ENCODE data around the gene C1QTNF7.

C1QTNF7 gene

DNA sequence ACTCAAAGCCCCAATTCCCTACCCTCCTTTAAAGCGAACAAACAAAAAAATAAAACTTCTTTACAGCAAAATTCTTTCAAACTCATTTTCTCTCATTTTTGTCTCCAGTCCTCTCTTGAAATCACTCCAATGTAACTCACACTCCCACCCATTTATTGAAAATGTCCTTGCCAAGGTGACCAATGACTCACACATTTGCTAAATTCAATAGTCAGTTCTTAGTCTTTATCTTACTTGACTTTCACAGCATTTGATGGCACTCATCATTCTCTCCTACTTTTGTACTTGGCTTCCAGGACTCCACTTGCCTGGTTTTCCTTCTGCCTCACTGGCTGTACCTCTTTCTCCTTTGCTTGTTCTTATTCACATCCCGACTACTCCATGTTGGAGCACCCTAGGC is 61.7 kb downstream of the C1QTNF7 start:
- no peak overlapping the region for H3K4me3 ChIP-seq (ENCODE audit: low read length, poor library complexity, severe bottlenecking)
- no peaks in the 10 kb centered on the region for H4K20me1 ChIP-seq (ENCODE audit: insufficient read depth, low read length, poor library complexity, severe bottlenecking)
- H3K27me3 ChIP-seq (ENCODE audit: insufficient read depth, low read length, poor library complexity, severe bottlenecking) = no peaks in the 10 kb centered on the region
- H3K4me1 ChIP-seq (ENCODE audit: insufficient read depth, low read length, poor library complexity, severe bottlenecking) = no peaks in the 10 kb centered on the region
- no peaks in the 10 kb centered on the region for H3K9me2 ChIP-seq (replicated peaks; ENCODE audit: low read depth, low read length)
- H3K9me3 ChIP-seq (ENCODE audit: insufficient read depth, low read depth, low read length) = no peaks in the 10 kb centered on the region
- no peak overlapping the region for H3K4me2 ChIP-seq (ENCODE audit: low read depth, low read length, poor library complexity, severe bottlenecking)
- no peak overlapping the region for H2AFZ ChIP-seq (ENCODE audit: low read length)
- no peak overlapping the region for H3K9ac ChIP-seq (ENCODE audit: low read depth, low read length, poor library complexity, severe bottlenecking)
- H3K36me3 ChIP-seq (ENCODE audit: insufficient read depth, low read length) = no peaks in the 10 kb centered on the region
- no peaks in the 10 kb centered on the region for H3F3A ChIP-seq (ENCODE audit: low read depth)
- TF ChIP-seq, protein P1, sequence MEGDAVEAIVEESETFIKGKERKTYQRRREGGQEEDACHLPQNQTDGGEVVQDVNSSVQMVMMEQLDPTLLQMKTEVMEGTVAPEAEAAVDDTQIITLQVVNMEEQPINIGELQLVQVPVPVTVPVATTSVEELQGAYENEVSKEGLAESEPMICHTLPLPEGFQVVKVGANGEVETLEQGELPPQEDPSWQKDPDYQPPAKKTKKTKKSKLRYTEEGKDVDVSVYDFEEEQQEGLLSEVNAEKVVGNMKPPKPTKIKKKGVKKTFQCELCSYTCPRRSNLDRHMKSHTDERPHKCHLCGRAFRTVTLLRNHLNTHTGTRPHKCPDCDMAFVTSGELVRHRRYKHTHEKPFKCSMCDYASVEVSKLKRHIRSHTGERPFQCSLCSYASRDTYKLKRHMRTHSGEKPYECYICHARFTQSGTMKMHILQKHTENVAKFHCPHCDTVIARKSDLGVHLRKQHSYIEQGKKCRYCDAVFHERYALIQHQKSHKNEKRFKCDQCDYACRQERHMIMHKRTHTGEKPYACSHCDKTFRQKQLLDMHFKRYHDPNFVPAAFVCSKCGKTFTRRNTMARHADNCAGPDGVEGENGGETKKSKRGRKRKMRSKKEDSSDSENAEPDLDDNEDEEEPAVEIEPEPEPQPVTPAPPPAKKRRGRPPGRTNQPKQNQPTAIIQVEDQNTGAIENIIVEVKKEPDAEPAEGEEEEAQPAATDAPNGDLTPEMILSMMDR (conservative IDR thresholded peaks at IDR 0.05; ENCODE audit: low read length) = no peak
- no peak for TF ChIP-seq EZH2phosphoT487 (IDR thresholded peaks at IDR 0.05; ENCODE audit: borderline replicate concordance)
- H3K79me2 ChIP-seq (ENCODE audit: insufficient read depth, low read length) = no peaks in the 10 kb centered on the region

DNA sequence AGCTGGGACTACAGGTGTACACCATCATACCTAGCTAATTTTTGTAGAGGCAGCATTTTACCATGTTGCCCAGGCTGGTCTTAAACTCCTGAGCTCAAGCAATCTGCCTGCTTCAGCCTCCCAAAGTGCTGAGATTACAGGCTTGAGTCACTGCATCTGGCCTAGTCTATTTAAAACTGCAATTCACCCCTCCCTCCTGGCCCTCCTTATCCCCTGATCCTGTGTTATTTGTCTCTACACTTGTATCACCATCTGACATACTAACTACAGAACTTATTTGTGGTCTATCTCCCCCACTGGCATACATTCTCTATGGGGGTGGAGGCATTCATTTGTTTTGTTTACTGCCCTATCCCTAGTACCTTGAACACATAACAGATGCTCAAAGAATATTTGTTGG is 65.6 kb downstream of the C1QTNF7 start:
- H3K4me2 ChIP-seq (ENCODE audit: low read depth, low read length, poor library complexity, severe bottlenecking) = no peak overlapping the region
- no peaks in the 10 kb centered on the region for H3K4me1 ChIP-seq (ENCODE audit: insufficient read depth, low read length, poor library complexity, severe bottlenecking)

DNA sequence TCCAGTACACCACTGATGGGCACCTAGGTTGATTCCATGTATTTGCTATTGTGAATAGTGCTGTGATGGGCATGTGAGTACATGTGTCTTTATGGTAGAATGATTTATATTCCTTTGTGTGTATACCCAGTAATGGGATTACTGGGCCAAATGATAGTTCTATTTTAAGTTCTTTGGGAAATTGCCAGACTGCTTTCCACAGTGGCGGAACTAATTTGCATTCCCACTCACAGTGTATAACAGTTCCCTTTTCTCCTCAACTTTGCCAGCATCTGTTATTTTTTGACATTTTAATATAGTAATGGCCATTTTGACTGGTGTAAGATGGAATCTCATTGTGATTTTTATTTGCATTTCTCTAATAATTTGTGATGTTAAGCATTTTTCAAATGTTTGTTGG is 67.8 kb downstream of the C1QTNF7 start:
- Histone ChIP-seq H3K4me3 (ENCODE audit: low read length, poor library complexity, severe bottlenecking) (no peak overlapping the region), H2AFZ (ENCODE audit: low read length) (no peak overlapping the region), H3F3A (ENCODE audit: low read depth) (no peaks in the 10 kb centered on the region), H3K9me3 (ENCODE audit: insufficient read depth, low read depth, low read length) (no peaks in the 10 kb centered on the region), H3K36me3 (ENCODE audit: insufficient read depth, low read length) (no peaks in the 10 kb centered on the region), H3K27me3 (ENCODE audit: insufficient read depth, low read length, poor library complexity, severe bottlenecking) (no peaks in the 10 kb centered on the region), H3K79me2 (ENCODE audit: insufficient read depth, low read length) (no peaks in the 10 kb centered on the region), H3K9ac (ENCODE audit: low read depth, low read length, poor library complexity, severe bottlenecking) (no peak overlapping the region), H4K20me1 (ENCODE audit: insufficient read depth, low read length, poor library complexity, severe bottlenecking) (no peaks in the 10 kb centered on the region), H3K9me2 (replicated peaks; ENCODE audit: low read depth, low read length) (no peaks in the 10 kb centered on the region), H3K4me2 (ENCODE audit: low read depth, low read length, poor library complexity, severe bottlenecking) (no peak overlapping the region), H3K4me1 (ENCODE audit: insufficient read depth, low read length, poor library complexity, severe bottlenecking) (no peaks in the 10 kb centered on the region)
- TF ChIP-seq EZH2phosphoT487 (IDR thresholded peaks at IDR 0.05; ENCODE audit: borderline replicate concordance) = no peak
- TF ChIP-seq, protein P1 (conservative IDR thresholded peaks at IDR 0.05; ENCODE audit: low read length) = no peak

More for the DNA sequence above, 65.6 kb downstream of the C1QTNF7 start:
- Histone ChIP-seq H3K27me3 (ENCODE audit: insufficient read depth, low read length, poor library complexity, severe bottlenecking) (no peaks in the 10 kb centered on the region), H3K9me2 (replicated peaks; ENCODE audit: low read depth, low read length) (no peaks in the 10 kb centered on the region), H3K4me3 (ENCODE audit: low read length, poor library complexity, severe bottlenecking) (no peak overlapping the region), H4K20me1 (ENCODE audit: insufficient read depth, low read length, poor library complexity, severe bottlenecking) (no peaks in the 10 kb centered on the region), H3K9me3 (ENCODE audit: insufficient read depth, low read depth, low read length) (no peaks in the 10 kb centered on the region), H3K79me2 (ENCODE audit: insufficient read depth, low read length) (no peaks in the 10 kb centered on the region), H3K36me3 (ENCODE audit: insufficient read depth, low read length) (no peaks in the 10 kb centered on the region), H3K9ac (ENCODE audit: low read depth, low read length, poor library complexity, severe bottlenecking) (no peak overlapping the region), H2AFZ (ENCODE audit: low read length) (no peak overlapping the region), H3F3A (ENCODE audit: low read depth) (no peaks in the 10 kb centered on the region)
- TF ChIP-seq, protein P1 (conservative IDR thresholded peaks at IDR 0.05; ENCODE audit: low read length) = no peak
- TF ChIP-seq EZH2phosphoT487 (IDR thresholded peaks at IDR 0.05; ENCODE audit: borderline replicate concordance) = no peak

Measured in Loucy (cell line).